K562 (cell line): ENCODE results near the gene ZNF804A. TPM values are rescaled to one million over a fixed set of nuclear protein-coding genes. Genes with fewer than 3 reads are reported as not detected.

Experiments
- ATAC-seq: fragments of 200-7000 bp; cut with Tn5 transposase; 3 replicates; pipeline ENCODE4 v1.9.1; 2020; ENCODE audit warnings: moderate library complexity
- BruUV-seq: library from RNA; stranded (reverse); fragments of 400-500 nt; replicated peaks from 2 replicates; lab custom pipeline; 2021; lab: Mats Ljungman, UMichigan
- CTCF ChIA-PET: fragments of 300-600 bp; formaldehyde crosslinking; extraction: SDS; loops from one replicate; lab custom pipeline; 2021; ENCODE audit warnings: low intra/inter-chr PET ratio; lab: Yijun Ruan, JAX
- POLR2A ChIA-PET: fragments of 300-600, 350-650 bp; sonication (Branson Sonifier 250); formaldehyde crosslinking; extraction: SDS; loops from one replicate; lab custom pipeline; 2021; ENCODE audit warnings: antibody characterized with exemption, inconsistent platforms; lab: Yijun Ruan, JAX
- DNase-seq, 4 experiments: peaks; one replicate each; pipeline versions ENCODE4 v3.0.0 to v3.0.0-alpha.2; 2011 to 2018; ENCODE audit warnings: low spot score in 3 of 4, mixed read lengths in 3 of 4; ENCODE audit errors: extremely low read depth in 1 of 4
- FAIRE-seq: peaks from 2 replicates; lab custom pipeline; 2011; peaks lifted over from hg19 to GRCh38; lab: Jason Lieb, UNC
- H2AFZ ChIP-seq: 2 replicates; pipeline ENCODE4 v1.6.0; 2011; ENCODE audit warnings: low read depth, low read length, control low read depth, inconsistent platforms
- H3K27ac ChIP-seq: fragments of 200-600 bp; 3 replicates; pipeline ENCODE4 v1.8.0; 2011; ENCODE audit warnings: low read depth, mild to moderate bottlenecking, control low read depth, inconsistent platforms, low read length, moderate library complexity, mixed read lengths; ENCODE audit errors: extremely low read depth
- H3K27me3 ChIP-seq, 2 experiments: fragments of 300-600 bp in 1 of 2; 2 replicates in 1 of 2; 3 replicates in 1 of 2; pipeline versions ENCODE4 v1.6.0 to v1.8.0; 2011; ENCODE audit warnings: inconsistent platforms in 2 of 2, low read length in 2 of 2, mild to moderate bottlenecking in 1 of 2, mixed read lengths in 1 of 2, moderate library complexity in 1 of 2; ENCODE audit not compliant: control insufficient read depth in 2 of 2, insufficient read depth in 2 of 2
- H3K36me3 ChIP-seq: fragments of 300-600 bp; 3 replicates; pipeline ENCODE4 v1.8.0; 2011; ENCODE audit warnings: mild to moderate bottlenecking, low read length, inconsistent platforms; ENCODE audit not compliant: control insufficient read depth, insufficient read depth
- H3K4me1 ChIP-seq, 2 experiments: fragments of 200-600 bp in 1 of 2; replicated peaks in 1 of 2; 2 replicates in 1 of 2; 3 replicates in 1 of 2; pipeline versions ENCODE4 v1.5.1 to v1.8.0; 2011; ENCODE audit warnings: inconsistent platforms in 2 of 2, low read length in 2 of 2, mild to moderate bottlenecking in 1 of 2, mixed read lengths in 1 of 2, moderate library complexity in 1 of 2; ENCODE audit not compliant: control insufficient read depth in 2 of 2, insufficient read depth in 2 of 2
- H3K4me2 ChIP-seq: 2 replicates; pipeline ENCODE4 v1.6.1; 2011; ENCODE audit warnings: low read length, control low read depth, inconsistent platforms, mixed read lengths; ENCODE audit not compliant: insufficient read depth
- H3K4me3 ChIP-seq: fragments of 200-600 bp; sonication (generic), shearing (Covaris generic); 2 replicates; pipeline ENCODE4 v1.5.1; 2016; ENCODE audit warnings: control low read depth, inconsistent platforms
- H3K79me2 ChIP-seq: fragments of 200-600 bp; 3 replicates; pipeline ENCODE4 v1.8.0; 2011; ENCODE audit warnings: low read length, inconsistent platforms; ENCODE audit not compliant: control insufficient read depth, insufficient read depth
- H3K9ac ChIP-seq, 2 experiments: 2 replicates each; pipeline versions ENCODE4 v1.6.0 to v1.6.1; 2011; ENCODE audit warnings: low read depth in 2 of 2, low read length in 2 of 2, control low read depth in 1 of 2, inconsistent platforms in 1 of 2, mild to moderate bottlenecking in 1 of 2, mixed read lengths in 1 of 2; ENCODE audit not compliant: insufficient read depth in 1 of 2
- H3K9me1 ChIP-seq: one replicate; pipeline ENCODE4 v1.6.0; 2011; ENCODE audit warnings: inconsistent platforms, mild to moderate bottlenecking, low read length, moderate library complexity; ENCODE audit not compliant: control insufficient read depth, insufficient read depth
- H3K9me3 ChIP-seq: replicated peaks from 2 replicates; pipeline ENCODE4 v1.5.1; 2011; ENCODE audit warnings: low read depth, low read length, inconsistent platforms; ENCODE audit not compliant: control insufficient read depth, insufficient read depth
- H4K20me1 ChIP-seq: replicated peaks from 2 replicates; pipeline ENCODE4 v1.6.1; 2011; ENCODE audit warnings: low read length, inconsistent platforms, mixed read lengths; ENCODE audit not compliant: control insufficient read depth, insufficient read depth
- CEBPB ChIP-seq: fragments of 450-650 bp; IDR thresholded peaks from 2 replicates; pipeline ENCODE4 v1.6.1; 2016; ENCODE audit warnings: missing genetic modification characterization, missing compliant biosample characterization
- CEBPG ChIP-seq, 3 experiments: fragments of 200-800 bp in 1 of 3; sonication (Bioruptor generic) in 1 of 3; sonication (generic) in 1 of 3; formaldehyde crosslinking in 1 of 3; IDR thresholded peaks in 2 of 3; conservative IDR thresholded peaks in 1 of 3; 2 replicates each; pipeline versions ENCODE4 v1.6.1 to v1.8.0; 2016 to 2022; ENCODE audit warnings: missing compliant biosample characterization in 2 of 3, missing genetic modification characterization in 2 of 3, mild to moderate bottlenecking in 1 of 3, missing genetic modification reagents in 1 of 3
- CREB3 ChIP-seq: fragments of 450-650 bp; conservative IDR thresholded peaks from 2 replicates; pipeline ENCODE4 v1.6.1; 2016; ENCODE audit warnings: missing genetic modification characterization, low read depth, mild to moderate bottlenecking, missing compliant biosample characterization, moderate library complexity
- FOXK1 ChIP-seq: sonication (generic); formaldehyde crosslinking; IDR thresholded peaks from 2 replicates; pipeline ENCODE4 v1.8.0; 2022; ENCODE audit warnings: missing genetic modification reagents, mild to moderate bottlenecking, borderline replicate concordance
- PTTG1 ChIP-seq: fragments of 450-650 bp; IDR thresholded peaks from 2 replicates; pipeline ENCODE4 v1.6.1; 2016; ENCODE audit warnings: low read depth, mild to moderate bottlenecking, missing genetic modification characterization, missing compliant biosample characterization
- TSC22D4 ChIP-seq: fragments of 450-650 bp; IDR thresholded peaks from 2 replicates; pipeline ENCODE4 v1.6.1; 2016; ENCODE audit warnings: missing genetic modification characterization, missing biosample characterization, control low read depth
- WGBS: fragments of 100-300 bp; shearing (Covaris generic); methylation state at CpG from one replicate; pipeline ENCODE4 v1.1.6; 2016; ENCODE audit warnings: low coverage, mixed read lengths; ENCODE audit not compliant: insufficient coverage; ENCODE audit errors: missing lambda C conversion rate; 5-methylcytosine and 5-hydroxymethylcytosine counted together
- in situ Hi-C: fragments of 300-500 bp; cut with MboI; formaldehyde crosslinking; loops from 4 replicates; pipeline ENCODE4 v1.15.0; 2018; ENCODE audit warnings: inconsistent platforms, mixed read lengths
- intact Hi-C: fragments of 100-400 bp; cut with micrococcal nuclease; formaldehyde crosslinking; loops from 2 replicates; pipeline ENCODE4 v1.14.2; 2022
- polyA plus RNA-seq, 8 experiments: library from polyadenylated mRNA; depleted of rRNA in 4 of 8; stranded (reverse) in 5 of 8; unstranded in 3 of 8; fragments of >200 nt; fragmentation: Nextera tagmentation in 2 of 8; fragmentation: Illumina TruSeq in 1 of 8; extraction: Ambion mirVana in 2 of 8; extraction: Trizol in 1 of 8; gene quantifications; 2 replicates each; pipeline versions ENCODE4 v1.2.1 to v1.2.3, GENCODE V29; 2011 to 2014; ENCODE audit warnings: inconsistent platforms in 1 of 8, missing spikeins in 1 of 8
- total RNA-seq, 7 experiments: library from RNA; depleted of rRNA in 6 of 7; stranded (reverse); fragments of >200 nt in 6 of 7; fragmentation: Illumina TruSeq in 2 of 7; extraction: Trizol in 2 of 7; gene quantifications; 2 replicates each; pipeline versions ENCODE4 v1.2.1 to v1.2.3, GENCODE V29; 2011 to 2021; ENCODE audit warnings: low replicate concordance in 1 of 7

ZNF804A gene
- total and polyA plus RNA-seq, 9 of the 15 experiments (the other 6 are each of a cell fraction or from before 2014, with no cell fraction given): 0.01 to 1.2 (median 0.73) TPM

GRCh38 chr2:184562532-184562931, 35.8 kb upstream of the ZNF804A start:
- Histone ChIP-seq H3K9me1 (no peaks in the 10 kb centered on the region), H3K4me1 (peaks cover 0 to 6% of the 10 kb centered on the region in 2 experiments; a peak in 1 of 5 replicates), H3K4me3 (no peak overlapping the region), H3K9ac (no peak overlapping the region), H3K9me3 (no peaks in the 10 kb centered on the region), H3K4me2 (no peak overlapping the region), H2AFZ (no peak overlapping the region), H4K20me1 (no peaks in the 10 kb centered on the region), H3K27me3 (no peaks in the 10 kb centered on the region), H3K36me3 (no peaks in the 10 kb centered on the region), H3K79me2 (no peaks in the 10 kb centered on the region), H3K27ac (no peak overlapping the region)
- WGBS: 4% methylated on average over 2 of the region's 2 CpGs
- FAIRE-seq (no peak), ATAC-seq (no peak), DNase-seq (no peak)
- POLR2A ChIA-PET: no interaction called here
- in situ Hi-C loops (no loop called here), intact Hi-C loops (no loop called here)
- TF ChIP-seq TSC22D4 (no peak), PTTG1 (tag) (no peak), CREB3 (tag) (no peak), FOXK1 (CRISPR knock-in tag) (no peak), CEBPG (CRISPR knock-in tag; IDR thresholded peaks at IDR 0.05) (no peak), CEBPG (tag; conservative IDR thresholded peaks at IDR 0.05 in 1 of 2, IDR thresholded peaks at IDR 0.05 in 1 of 2) (0 out of 4 replicates have a peak, but pooled peaks of 1 of the 2 experiments have one; percentile 13), CEBPB (tag) (0 out of 2 replicates have a peak, but pooled peaks have one; percentile 14)
- CTCF ChIA-PET: no interaction called here
- BruUV-seq: no TSS peak
